Measurements from ENCODE around the gene CCDC178.

GRCh38 chr18:32911660-32912284 is 528.7 kb downstream of the CCDC178 start:
- TF ChIP-seq, protein P1, sequence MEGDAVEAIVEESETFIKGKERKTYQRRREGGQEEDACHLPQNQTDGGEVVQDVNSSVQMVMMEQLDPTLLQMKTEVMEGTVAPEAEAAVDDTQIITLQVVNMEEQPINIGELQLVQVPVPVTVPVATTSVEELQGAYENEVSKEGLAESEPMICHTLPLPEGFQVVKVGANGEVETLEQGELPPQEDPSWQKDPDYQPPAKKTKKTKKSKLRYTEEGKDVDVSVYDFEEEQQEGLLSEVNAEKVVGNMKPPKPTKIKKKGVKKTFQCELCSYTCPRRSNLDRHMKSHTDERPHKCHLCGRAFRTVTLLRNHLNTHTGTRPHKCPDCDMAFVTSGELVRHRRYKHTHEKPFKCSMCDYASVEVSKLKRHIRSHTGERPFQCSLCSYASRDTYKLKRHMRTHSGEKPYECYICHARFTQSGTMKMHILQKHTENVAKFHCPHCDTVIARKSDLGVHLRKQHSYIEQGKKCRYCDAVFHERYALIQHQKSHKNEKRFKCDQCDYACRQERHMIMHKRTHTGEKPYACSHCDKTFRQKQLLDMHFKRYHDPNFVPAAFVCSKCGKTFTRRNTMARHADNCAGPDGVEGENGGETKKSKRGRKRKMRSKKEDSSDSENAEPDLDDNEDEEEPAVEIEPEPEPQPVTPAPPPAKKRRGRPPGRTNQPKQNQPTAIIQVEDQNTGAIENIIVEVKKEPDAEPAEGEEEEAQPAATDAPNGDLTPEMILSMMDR (conservative IDR thresholded peaks at IDR 0.05 in 1 of 2, IDR thresholded peaks at IDR 0.05 in 1 of 2; ENCODE audit: low read depth in 1 of 2, low read length in 2 of 2), result no peak
- no peak for TF ChIP-seq EZH2 (IDR thresholded peaks at IDR 0.05; ENCODE audit: low read length, missing control alignments)
